ENCODE results near the gene BAG5.
A peak's percentile ranks its signal among the peaks of the same experiment; 100 is the strongest.

The BAG5 gene

GRCh38 chr14:103543721-103544387, 18.6 kb downstream of the BAG5 start:
- H3K9me3 ChIP-seq (ENCODE audit: control insufficient read depth, low read depth, low read length): no peaks in the 10 kb centered on the region
- no peak overlapping the region for H3K27ac ChIP-seq (ENCODE audit: low read length)
- H3K36me3 ChIP-seq (ENCODE audit: control insufficient read depth, low read depth, low read length): no peaks in the 10 kb centered on the region
- H3K27me3 ChIP-seq (ENCODE audit: control insufficient read depth, insufficient read depth, low read length): no peaks in the 10 kb centered on the region
- H3K9ac ChIP-seq (ENCODE audit: low read length): no peak overlapping the region
- H3K4me1 ChIP-seq (ENCODE audit: control insufficient read depth, low read depth, low read length): peaks cover 29% of the 10 kb centered on the region
- H3K4me3 ChIP-seq (ENCODE audit: low read length): no peak overlapping the region

DNA sequence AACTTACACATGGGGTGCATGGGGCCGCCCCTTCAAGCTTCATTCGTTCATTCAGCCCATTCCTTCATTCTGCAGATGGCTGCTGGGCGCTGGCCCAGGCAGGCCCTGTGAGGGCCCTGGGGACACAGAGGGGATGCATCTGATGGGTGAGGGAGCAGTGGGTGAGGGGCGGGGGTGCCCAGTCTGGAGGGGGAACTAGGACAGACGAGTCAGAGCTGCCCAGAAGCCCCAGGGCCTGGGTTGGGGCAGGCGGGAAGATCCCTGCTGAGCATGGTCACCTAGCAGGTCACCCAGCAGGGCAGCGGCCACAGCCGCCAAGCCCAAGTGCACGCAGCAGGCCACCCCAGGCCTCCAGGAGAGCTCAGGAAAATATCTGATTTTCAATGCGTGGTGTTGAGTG, 19.3 kb downstream of the BAG5 start:
- Histone ChIP-seq H3K36me3 (ENCODE audit: control insufficient read depth, low read depth, low read length) (no peaks in the 10 kb centered on the region), H3K9me3 (ENCODE audit: control insufficient read depth, low read depth, low read length) (no peaks in the 10 kb centered on the region), H3K27ac (ENCODE audit: low read length) (peak overlapping the region; percentile 90), H3K4me1 (ENCODE audit: control insufficient read depth, low read depth, low read length) (peaks cover 29% of the 10 kb centered on the region), H3K9ac (ENCODE audit: low read length) (peak overlapping the region; percentile 80), H3K4me3 (ENCODE audit: low read length) (peak overlapping the region; percentile 25), H3K27me3 (ENCODE audit: control insufficient read depth, insufficient read depth, low read length) (no peaks in the 10 kb centered on the region)

- H3K9me3 ChIP-seq (ENCODE audit: control insufficient read depth, low read depth, low read length): no peaks in the 10 kb centered on the region
- peak overlapping the region; percentile 80 for H3K9ac ChIP-seq (ENCODE audit: low read length)
- no peaks in the 10 kb centered on the region for H3K27me3 ChIP-seq (ENCODE audit: control insufficient read depth, insufficient read depth, low read length)
- H3K36me3 ChIP-seq (ENCODE audit: control insufficient read depth, low read depth, low read length): no peaks in the 10 kb centered on the region
- peaks cover 29% of the 10 kb centered on the region for H3K4me1 ChIP-seq (ENCODE audit: control insufficient read depth, low read depth, low read length)
- H3K4me3 ChIP-seq (ENCODE audit: low read length): peak overlapping the region; percentile 47
- peak overlapping the region; percentile 90 for H3K27ac ChIP-seq (ENCODE audit: low read length)
These were observed 19.8 kb downstream of the BAG5 start for GRCh38 chr14:103542605-103543088.

DNA sequence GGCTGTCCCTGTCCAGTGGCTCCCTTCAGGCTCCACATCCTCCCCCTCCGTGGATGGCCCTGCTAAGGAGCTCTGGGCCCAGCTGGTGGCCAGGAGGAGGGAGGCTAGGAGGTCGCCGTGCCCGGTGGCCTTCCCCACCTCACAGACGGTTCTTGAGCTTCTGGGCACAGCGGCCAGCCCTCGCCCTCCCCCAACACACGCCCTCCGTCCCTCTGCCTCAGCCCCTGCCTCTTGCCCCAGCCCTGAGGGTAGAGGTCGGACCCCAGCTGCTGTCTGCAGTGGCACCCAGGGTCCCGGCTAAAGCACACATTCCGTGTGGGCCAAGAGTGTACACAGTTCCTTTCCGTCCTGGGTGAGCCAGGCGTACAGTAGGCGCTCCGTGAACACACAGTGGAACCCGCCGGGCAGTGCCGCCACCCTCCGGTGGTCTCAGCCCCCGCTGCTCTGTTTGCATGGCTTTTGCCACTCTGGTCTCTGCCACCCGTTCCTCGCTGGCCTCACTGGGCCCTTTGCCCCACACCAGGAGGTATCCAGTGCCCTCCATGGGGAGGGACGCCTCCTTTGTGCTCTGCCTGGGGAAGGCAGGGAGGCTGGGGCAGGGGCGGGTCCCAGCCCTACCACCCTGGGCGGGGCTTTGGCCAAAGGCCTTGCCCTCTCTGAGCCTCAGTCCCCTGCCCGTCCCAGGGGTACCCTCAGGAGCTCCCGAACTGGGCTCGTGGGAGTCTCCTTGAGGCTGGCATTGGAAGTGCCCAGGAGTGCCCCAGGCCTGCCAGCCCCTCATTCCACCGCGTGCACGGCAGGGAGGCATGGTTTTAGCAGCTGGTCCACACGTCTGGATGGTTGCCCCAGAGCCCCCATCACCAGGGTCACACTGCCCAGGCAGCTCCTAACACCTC, 20.5 kb downstream of the BAG5 start:
- no peaks in the 10 kb centered on the region for H3K36me3 ChIP-seq (ENCODE audit: control insufficient read depth, low read depth, low read length)
- H3K9ac ChIP-seq (ENCODE audit: low read length): peak overlapping the region; percentile 80
- H3K4me1 ChIP-seq (ENCODE audit: control insufficient read depth, low read depth, low read length): peaks cover 29% of the 10 kb centered on the region
- no peaks in the 10 kb centered on the region for H3K27me3 ChIP-seq (ENCODE audit: control insufficient read depth, insufficient read depth, low read length)
- peak overlapping the region; percentile 90 for H3K27ac ChIP-seq (ENCODE audit: low read length)
- peak overlapping the region; percentile 47 for H3K4me3 ChIP-seq (ENCODE audit: low read length)
- H3K9me3 ChIP-seq (ENCODE audit: control insufficient read depth, low read depth, low read length): no peaks in the 10 kb centered on the region

GRCh38 chr14:103540821-103541708, 21.4 kb downstream of the BAG5 start:
- Histone ChIP-seq H3K27me3 (ENCODE audit: control insufficient read depth, insufficient read depth, low read length) (no peaks in the 10 kb centered on the region), H3K4me1 (ENCODE audit: control insufficient read depth, low read depth, low read length) (peaks cover 29% of the 10 kb centered on the region), H3K4me3 (ENCODE audit: low read length) (no peak overlapping the region), H3K36me3 (ENCODE audit: control insufficient read depth, low read depth, low read length) (no peaks in the 10 kb centered on the region), H3K9ac (ENCODE audit: low read length) (no peak overlapping the region), H3K27ac (ENCODE audit: low read length) (no peak overlapping the region), H3K9me3 (ENCODE audit: control insufficient read depth, low read depth, low read length) (no peaks in the 10 kb centered on the region)

DNA sequence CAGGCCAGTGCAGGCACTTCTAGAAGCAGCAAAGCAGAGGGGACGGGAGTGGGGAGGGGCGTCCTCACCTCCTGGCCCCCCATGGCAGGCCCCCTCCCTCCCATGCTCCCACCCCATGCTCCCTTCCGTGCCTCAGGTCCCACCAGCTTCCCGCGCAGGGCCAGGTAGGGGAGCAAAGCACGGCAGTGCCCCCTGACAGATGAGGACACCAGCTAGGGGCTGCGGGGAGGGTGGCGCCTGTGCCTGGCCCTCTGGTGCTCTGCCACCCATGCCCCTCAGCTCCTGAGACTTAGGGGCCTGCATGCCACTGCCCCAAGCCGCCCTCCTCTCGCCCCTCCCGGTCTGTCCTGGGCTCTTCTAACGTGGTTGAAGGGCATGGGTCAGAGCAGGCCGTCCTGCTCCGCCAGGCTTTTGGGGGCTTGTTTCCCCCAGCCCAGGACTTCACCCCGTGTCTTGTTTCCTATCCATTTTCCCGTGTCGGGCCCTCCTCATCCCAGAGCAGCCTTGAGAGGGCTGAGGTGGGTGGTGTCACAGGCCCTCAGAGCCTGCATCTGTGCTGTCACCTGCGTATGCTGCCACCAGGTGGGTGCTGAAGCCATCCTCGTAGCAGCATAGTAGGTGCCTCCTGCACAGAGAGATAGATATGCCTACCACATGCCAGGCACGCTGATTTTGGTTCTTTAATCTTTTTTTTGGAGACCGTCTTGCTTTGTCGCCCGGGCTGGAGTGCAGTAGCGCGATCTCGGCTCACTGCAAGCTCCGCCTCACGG, 23.2 kb downstream of the BAG5 start:
- Histone ChIP-seq H3K4me3 (ENCODE audit: low read length) (no peak overlapping the region), H3K36me3 (ENCODE audit: control insufficient read depth, low read depth, low read length) (peaks cover 3% of the 10 kb centered on the region), H3K4me1 (ENCODE audit: control insufficient read depth, low read depth, low read length) (peaks cover 29% of the 10 kb centered on the region), H3K27me3 (ENCODE audit: control insufficient read depth, insufficient read depth, low read length) (no peaks in the 10 kb centered on the region), H3K27ac (ENCODE audit: low read length) (no peak overlapping the region), H3K9me3 (ENCODE audit: control insufficient read depth, low read depth, low read length) (no peaks in the 10 kb centered on the region), H3K9ac (ENCODE audit: low read length) (no peak overlapping the region)

- peaks cover 3% of the 10 kb centered on the region for H3K36me3 ChIP-seq (ENCODE audit: control insufficient read depth, low read depth, low read length)
- H3K9me3 ChIP-seq (ENCODE audit: control insufficient read depth, low read depth, low read length): no peaks in the 10 kb centered on the region
- H3K4me3 ChIP-seq (ENCODE audit: low read length): no peak overlapping the region
- no peak overlapping the region for H3K9ac ChIP-seq (ENCODE audit: low read length)
- no peak overlapping the region for H3K27ac ChIP-seq (ENCODE audit: low read length)
- peaks cover 25% of the 10 kb centered on the region for H3K4me1 ChIP-seq (ENCODE audit: control insufficient read depth, low read depth, low read length)
- H3K27me3 ChIP-seq (ENCODE audit: control insufficient read depth, insufficient read depth, low read length): no peaks in the 10 kb centered on the region
These were observed 24.0 kb downstream of the BAG5 start for GRCh38 chr14:103538291-103539055.

DNA sequence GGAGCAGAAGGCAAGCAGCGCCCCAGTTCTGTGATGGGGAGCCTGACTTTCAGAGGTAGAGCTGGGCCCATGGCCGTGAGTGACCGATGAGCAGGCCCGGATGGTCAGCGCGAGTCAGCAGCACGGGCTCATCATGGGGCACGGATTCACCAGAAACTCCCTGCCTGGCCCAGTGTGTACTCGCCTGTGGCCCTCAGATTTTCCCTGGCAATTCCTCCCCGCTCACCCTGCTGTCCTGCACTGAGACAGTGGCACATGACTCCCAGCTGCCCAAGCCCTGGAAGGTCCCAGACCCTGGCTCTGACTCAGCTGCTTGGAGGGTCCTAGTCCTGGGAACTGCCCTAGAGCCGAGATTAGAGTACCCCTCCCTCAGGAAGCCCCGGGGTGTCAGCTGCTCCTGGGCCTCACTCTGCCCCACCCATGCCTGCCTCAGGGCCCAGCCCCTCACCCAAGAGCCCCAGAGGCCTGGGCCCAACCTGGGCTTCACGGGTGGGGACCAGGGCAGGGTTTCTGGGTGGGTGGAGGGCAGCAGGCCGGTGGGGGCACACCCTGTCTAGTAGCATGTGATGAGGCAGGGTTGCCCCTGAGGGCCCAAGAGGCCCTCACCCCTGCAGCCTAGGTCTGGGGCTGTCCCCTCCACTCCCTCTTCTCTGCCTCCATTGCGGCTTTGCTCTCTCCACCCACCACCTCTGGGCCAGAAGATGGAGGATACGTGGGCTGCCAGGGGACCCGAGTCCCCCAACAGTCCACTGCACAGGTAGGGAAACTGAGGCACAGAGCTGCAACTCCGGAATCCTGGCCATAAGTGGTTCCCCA, 25.1 kb downstream of the BAG5 start:
- Histone ChIP-seq H3K9ac (ENCODE audit: low read length) (no peak overlapping the region), H3K4me3 (ENCODE audit: low read length) (no peak overlapping the region), H3K9me3 (ENCODE audit: control insufficient read depth, low read depth, low read length) (no peaks in the 10 kb centered on the region), H3K27me3 (ENCODE audit: control insufficient read depth, insufficient read depth, low read length) (no peaks in the 10 kb centered on the region), H3K36me3 (ENCODE audit: control insufficient read depth, low read depth, low read length) (peaks cover 3% of the 10 kb centered on the region), H3K4me1 (ENCODE audit: control insufficient read depth, low read depth, low read length) (peaks cover 15% of the 10 kb centered on the region), H3K27ac (ENCODE audit: low read length) (no peak overlapping the region)

DNA sequence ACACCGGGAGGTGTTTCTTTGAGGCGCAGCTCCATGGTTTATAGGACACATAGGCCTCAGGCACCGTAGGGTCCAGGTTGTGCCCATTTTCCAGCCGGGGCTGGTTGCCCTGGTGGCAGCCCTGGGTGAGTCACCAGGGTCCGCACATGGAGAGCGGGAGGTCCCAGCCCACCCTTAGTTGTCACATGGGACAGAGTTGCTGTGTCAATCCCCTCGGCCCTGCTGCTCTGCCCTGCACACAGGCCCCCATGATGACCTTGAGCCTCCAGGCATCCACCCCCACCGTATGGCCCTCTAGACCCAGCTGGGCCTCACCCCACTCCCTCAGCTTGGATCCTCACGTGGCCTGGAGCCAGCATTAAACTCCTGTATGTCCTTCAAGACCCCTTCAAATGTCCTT, 25.8 kb downstream of the BAG5 start:
- Histone ChIP-seq H3K27me3 (ENCODE audit: control insufficient read depth, insufficient read depth, low read length) (no peaks in the 10 kb centered on the region), H3K9ac (ENCODE audit: low read length) (no peak overlapping the region), H3K4me3 (ENCODE audit: low read length) (no peak overlapping the region), H3K27ac (ENCODE audit: low read length) (no peak overlapping the region), H3K4me1 (ENCODE audit: control insufficient read depth, low read depth, low read length) (peaks cover 8% of the 10 kb centered on the region), H3K9me3 (ENCODE audit: control insufficient read depth, low read depth, low read length) (no peaks in the 10 kb centered on the region), H3K36me3 (ENCODE audit: control insufficient read depth, low read depth, low read length) (peaks cover 6% of the 10 kb centered on the region)
